SK-N-SH (cell line): ENCODE results near the gene CTCFL.

Experiments used
- POLR2AphosphoS5 ChIP-seq: IDR thresholded peaks from 2 replicates; pipeline ENCODE4 v1.6.1; 2012; ENCODE audit warnings: low read depth, low read length
- RAD21 ChIP-seq: IDR thresholded peaks from 2 replicates; pipeline ENCODE4 v1.6.1; 2012; ENCODE audit warnings: mild to moderate bottlenecking, low read length
- SIN3A ChIP-seq: IDR thresholded peaks from 2 replicates; pipeline ENCODE4 v1.6.1; 2012; ENCODE audit warnings: low read depth, mild to moderate bottlenecking, low read length, moderate library complexity, borderline replicate concordance
- YY1 ChIP-seq: IDR thresholded peaks from 2 replicates; pipeline ENCODE4 v1.4.0; 2012; ENCODE audit warnings: low read depth, mild to moderate bottlenecking
- TF ChIP-seq, protein P1 (sequence below): IDR thresholded peaks from 2 replicates; pipeline ENCODE4 v1.4.0; 2012; ENCODE audit warnings: low read depth, borderline replicate concordance
- TF ChIP-seq, protein P2 (sequence below): fragments of 200-600 bp; sonication (generic); IDR thresholded peaks from 2 replicates; pipeline ENCODE4 v1.6.1; 2017; ENCODE audit warnings: antibody characterized with exemption, mild to moderate bottlenecking, moderate library complexity

DNA sequence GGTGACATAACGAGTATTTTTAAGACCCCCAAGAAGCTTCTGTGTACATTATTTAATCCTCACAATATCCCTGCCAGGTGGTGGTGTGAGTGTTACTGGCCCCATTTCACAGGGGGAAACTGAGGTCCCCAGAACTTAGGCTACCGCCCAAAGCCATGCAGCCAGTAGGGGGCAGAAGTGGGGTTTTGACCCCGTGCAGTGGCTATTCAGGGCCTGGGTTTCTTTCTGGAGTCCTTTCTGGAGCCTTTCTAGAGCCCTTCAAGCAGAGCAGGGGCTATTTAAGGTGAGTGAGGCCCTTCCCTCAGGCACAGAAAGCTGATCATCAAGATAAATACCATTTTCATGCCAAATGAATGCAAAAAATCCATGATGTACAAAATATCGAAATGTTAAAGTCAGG is 59.0 kb downstream of the CTCFL start:
- TF ChIP-seq POLR2AphosphoS5 (no peak), RAD21 (no peak), YY1 (no peak), SIN3A (no peak)
- TF ChIP-seq, protein P1, sequence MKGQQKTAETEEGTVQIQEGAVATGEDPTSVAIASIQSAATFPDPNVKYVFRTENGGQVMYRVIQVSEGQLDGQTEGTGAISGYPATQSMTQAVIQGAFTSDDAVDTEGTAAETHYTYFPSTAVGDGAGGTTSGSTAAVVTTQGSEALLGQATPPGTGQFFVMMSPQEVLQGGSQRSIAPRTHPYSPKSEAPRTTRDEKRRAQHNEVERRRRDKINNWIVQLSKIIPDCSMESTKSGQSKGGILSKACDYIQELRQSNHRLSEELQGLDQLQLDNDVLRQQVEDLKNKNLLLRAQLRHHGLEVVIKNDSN, result no peak
- TF ChIP-seq, protein P2, sequence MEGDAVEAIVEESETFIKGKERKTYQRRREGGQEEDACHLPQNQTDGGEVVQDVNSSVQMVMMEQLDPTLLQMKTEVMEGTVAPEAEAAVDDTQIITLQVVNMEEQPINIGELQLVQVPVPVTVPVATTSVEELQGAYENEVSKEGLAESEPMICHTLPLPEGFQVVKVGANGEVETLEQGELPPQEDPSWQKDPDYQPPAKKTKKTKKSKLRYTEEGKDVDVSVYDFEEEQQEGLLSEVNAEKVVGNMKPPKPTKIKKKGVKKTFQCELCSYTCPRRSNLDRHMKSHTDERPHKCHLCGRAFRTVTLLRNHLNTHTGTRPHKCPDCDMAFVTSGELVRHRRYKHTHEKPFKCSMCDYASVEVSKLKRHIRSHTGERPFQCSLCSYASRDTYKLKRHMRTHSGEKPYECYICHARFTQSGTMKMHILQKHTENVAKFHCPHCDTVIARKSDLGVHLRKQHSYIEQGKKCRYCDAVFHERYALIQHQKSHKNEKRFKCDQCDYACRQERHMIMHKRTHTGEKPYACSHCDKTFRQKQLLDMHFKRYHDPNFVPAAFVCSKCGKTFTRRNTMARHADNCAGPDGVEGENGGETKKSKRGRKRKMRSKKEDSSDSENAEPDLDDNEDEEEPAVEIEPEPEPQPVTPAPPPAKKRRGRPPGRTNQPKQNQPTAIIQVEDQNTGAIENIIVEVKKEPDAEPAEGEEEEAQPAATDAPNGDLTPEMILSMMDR, result peak; percentile 28; the same call in 1 of the 2 replicates
